ENCODE results near the gene WDR33.

Gene WDR33

GRCh38 chr2:127683757-127684156, 127.2 kb downstream of the WDR33 start:
- no peak for DNase-seq (ENCODE audit: low spot score)
- TF ChIP-seq CTCF (IDR thresholded peaks at IDR 0.05; ENCODE audit: extremely low read depth, insufficient read depth, missing control alignments), result no peak
- in situ Hi-C loops (cut with MboI; ENCODE audit: low pct_unique_long_range_greater_than_20kb, low sequenced_read_pairs, unreplicated experiment), result no loop called here

GRCh38 chr2:127683056-127683455, 127.9 kb downstream of the WDR33 start:
- TF ChIP-seq CTCF (IDR thresholded peaks at IDR 0.05; ENCODE audit: extremely low read depth, insufficient read depth, missing control alignments), result no peak
- DNase-seq (ENCODE audit: low spot score), result no peak
- in situ Hi-C loops (cut with MboI; ENCODE audit: low pct_unique_long_range_greater_than_20kb, low sequenced_read_pairs, unreplicated experiment), result no loop called here

GRCh38 chr2:127681976-127682857, 128.8 kb downstream of the WDR33 start:
- no peak for DNase-seq (ENCODE audit: low spot score)
- in situ Hi-C loops (cut with MboI; ENCODE audit: low pct_unique_long_range_greater_than_20kb, low sequenced_read_pairs, unreplicated experiment), result no loop called here
- no peak for TF ChIP-seq CTCF (IDR thresholded peaks at IDR 0.05; ENCODE audit: extremely low read depth, insufficient read depth, missing control alignments)

GRCh38 chr2:127681288-127681804, 129.6 kb downstream of the WDR33 start:
- no peak for DNase-seq (ENCODE audit: low spot score)
- TF ChIP-seq CTCF (IDR thresholded peaks at IDR 0.05; ENCODE audit: extremely low read depth, insufficient read depth, missing control alignments), result no peak
- in situ Hi-C loops (cut with MboI; ENCODE audit: low pct_unique_long_range_greater_than_20kb, low sequenced_read_pairs, unreplicated experiment), result no loop called here

- DNase-seq (ENCODE audit: low spot score), result no peak
- TF ChIP-seq CTCF (IDR thresholded peaks at IDR 0.05; ENCODE audit: extremely low read depth, insufficient read depth, missing control alignments), result no peak
- in situ Hi-C loops (cut with MboI; ENCODE audit: low pct_unique_long_range_greater_than_20kb, low sequenced_read_pairs, unreplicated experiment), result no loop called here
Measured at GRCh38 chr2:127680706-127681287, 130.2 kb downstream of the WDR33 start.

- no peak for DNase-seq (ENCODE audit: low spot score)
- in situ Hi-C loops (cut with MboI; ENCODE audit: low pct_unique_long_range_greater_than_20kb, low sequenced_read_pairs, unreplicated experiment), result no loop called here
- TF ChIP-seq CTCF (IDR thresholded peaks at IDR 0.05; ENCODE audit: extremely low read depth, insufficient read depth, missing control alignments), result no peak
Measured at GRCh38 chr2:127679680-127680361, 131.2 kb downstream of the WDR33 start.
